ENCODE measurements around the gene CFB. TPM values are rescaled to one million over a fixed set of nuclear protein-coding genes. Genes with fewer than 3 reads are reported as not detected.

The CFB gene
- total and polyA plus RNA-seq, 9 of the 15 experiments (the other 6 are each of a cell fraction or from before 2014, with no cell fraction given): 0.08 to 0.91 (median 0.22) TPM; not detected in 4

DNA sequence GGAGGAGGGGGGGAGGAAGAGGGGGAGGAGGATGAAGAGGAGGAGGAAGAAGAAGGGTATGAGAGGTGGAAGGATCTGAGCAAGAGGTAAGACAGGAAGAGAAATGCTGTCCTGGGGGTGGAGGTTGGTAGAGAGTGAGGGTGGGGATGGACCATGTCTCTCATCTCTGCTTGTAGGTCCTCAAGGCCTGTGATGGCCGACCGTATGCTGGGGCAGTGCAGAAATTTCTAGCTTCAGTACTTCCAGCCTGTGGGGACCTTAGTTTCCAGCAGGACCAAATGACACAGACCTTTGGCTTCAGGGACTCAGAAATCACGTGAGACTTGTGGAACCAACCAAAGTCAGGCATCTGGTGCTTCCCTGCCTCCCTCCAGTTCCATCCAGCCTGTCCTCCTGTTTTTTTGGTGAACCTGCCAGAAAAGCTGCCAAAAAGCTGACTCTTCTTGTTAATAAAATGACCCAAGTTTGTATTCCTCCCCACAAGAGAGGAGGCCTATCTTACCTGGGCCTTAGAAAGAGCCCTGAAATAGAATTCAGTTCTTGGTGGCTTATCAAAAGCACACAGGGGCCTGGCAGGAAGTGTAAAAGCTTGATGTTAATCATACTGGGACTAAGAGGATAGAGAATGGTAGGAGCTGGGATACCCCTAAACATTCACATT, 33.5 kb downstream of the CFB start (continued):
- TF ChIP-seq, protein P1, sequence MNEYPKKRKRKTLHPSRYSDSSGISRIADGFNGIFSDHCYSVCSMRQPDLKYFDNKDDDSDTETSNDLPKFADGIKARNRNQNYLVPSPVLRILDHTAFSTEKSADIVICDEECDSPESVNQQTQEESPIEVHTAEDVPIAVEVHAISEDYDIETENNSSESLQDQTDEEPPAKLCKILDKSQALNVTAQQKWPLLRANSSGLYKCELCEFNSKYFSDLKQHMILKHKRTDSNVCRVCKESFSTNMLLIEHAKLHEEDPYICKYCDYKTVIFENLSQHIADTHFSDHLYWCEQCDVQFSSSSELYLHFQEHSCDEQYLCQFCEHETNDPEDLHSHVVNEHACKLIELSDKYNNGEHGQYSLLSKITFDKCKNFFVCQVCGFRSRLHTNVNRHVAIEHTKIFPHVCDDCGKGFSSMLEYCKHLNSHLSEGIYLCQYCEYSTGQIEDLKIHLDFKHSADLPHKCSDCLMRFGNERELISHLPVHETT (CRISPR knock-in tag; conservative IDR thresholded peaks at IDR 0.05 in 1 of 2, IDR thresholded peaks at IDR 0.05 in 1 of 2): no peak
- no peak for TF ChIP-seq HDAC1 (IDR thresholded peaks at IDR 0.05)
- TF ChIP-seq ZNF57 (CRISPR knock-in tag; IDR thresholded peaks at IDR 0.05): no peak
- peak; percentile 19 for TF ChIP-seq HDAC3 (IDR thresholded peaks at IDR 0.05; ENCODE audit: borderline replicate concordance, partially characterized antibody)
- no peak for TF ChIP-seq CBX2 (IDR thresholded peaks at IDR 0.05; ENCODE audit: insufficient read depth, low read length, poor library complexity, severe bottlenecking)
- no peak for TF ChIP-seq ZNF224 (CRISPR knock-in tag; IDR thresholded peaks at IDR 0.05)
- TF ChIP-seq, protein P2, sequence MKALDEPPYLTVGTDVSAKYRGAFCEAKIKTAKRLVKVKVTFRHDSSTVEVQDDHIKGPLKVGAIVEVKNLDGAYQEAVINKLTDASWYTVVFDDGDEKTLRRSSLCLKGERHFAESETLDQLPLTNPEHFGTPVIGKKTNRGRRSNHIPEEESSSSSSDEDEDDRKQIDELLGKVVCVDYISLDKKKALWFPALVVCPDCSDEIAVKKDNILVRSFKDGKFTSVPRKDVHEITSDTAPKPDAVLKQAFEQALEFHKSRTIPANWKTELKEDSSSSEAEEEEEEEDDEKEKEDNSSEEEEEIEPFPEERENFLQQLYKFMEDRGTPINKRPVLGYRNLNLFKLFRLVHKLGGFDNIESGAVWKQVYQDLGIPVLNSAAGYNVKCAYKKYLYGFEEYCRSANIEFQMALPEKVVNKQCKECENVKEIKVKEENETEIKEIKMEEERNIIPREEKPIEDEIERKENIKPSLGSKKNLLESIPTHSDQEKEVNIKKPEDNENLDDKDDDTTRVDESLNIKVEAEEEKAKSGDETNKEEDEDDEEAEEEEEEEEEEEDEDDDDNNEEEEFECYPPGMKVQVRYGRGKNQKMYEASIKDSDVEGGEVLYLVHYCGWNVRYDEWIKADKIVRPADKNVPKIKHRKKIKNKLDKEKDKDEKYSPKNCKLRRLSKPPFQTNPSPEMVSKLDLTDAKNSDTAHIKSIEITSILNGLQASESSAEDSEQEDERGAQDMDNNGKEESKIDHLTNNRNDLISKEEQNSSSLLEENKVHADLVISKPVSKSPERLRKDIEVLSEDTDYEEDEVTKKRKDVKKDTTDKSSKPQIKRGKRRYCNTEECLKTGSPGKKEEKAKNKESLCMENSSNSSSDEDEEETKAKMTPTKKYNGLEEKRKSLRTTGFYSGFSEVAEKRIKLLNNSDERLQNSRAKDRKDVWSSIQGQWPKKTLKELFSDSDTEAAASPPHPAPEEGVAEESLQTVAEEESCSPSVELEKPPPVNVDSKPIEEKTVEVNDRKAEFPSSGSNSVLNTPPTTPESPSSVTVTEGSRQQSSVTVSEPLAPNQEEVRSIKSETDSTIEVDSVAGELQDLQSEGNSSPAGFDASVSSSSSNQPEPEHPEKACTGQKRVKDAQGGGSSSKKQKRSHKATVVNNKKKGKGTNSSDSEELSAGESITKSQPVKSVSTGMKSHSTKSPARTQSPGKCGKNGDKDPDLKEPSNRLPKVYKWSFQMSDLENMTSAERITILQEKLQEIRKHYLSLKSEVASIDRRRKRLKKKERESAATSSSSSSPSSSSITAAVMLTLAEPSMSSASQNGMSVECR (CRISPR knock-in tag; IDR thresholded peaks at IDR 0.05): no peak
- no peak for TF ChIP-seq HDAC6 (IDR thresholded peaks at IDR 0.05; ENCODE audit: low read depth, low read length)
- no peak for TF ChIP-seq BRF1 (IDR thresholded peaks at IDR 0.05; ENCODE audit: borderline replicate concordance, extremely low read depth, insufficient read length)
- TF ChIP-seq ZNF23 (CRISPR knock-in tag; IDR thresholded peaks at IDR 0.05): no peak
- TF ChIP-seq GABPB2 (CRISPR knock-in tag; conservative IDR thresholded peaks at IDR 0.05): no peak
- no peak for TF ChIP-seq SREBF2 (CRISPR knock-in tag; IDR thresholded peaks at IDR 0.05)
- TF ChIP-seq RBM15 (IDR thresholded peaks at IDR 0.05; ENCODE audit: insufficient read depth, low read length): no peak
- TF ChIP-seq ZFPM2 (CRISPR knock-in tag; IDR thresholded peaks at IDR 0.05): no peak
- TF ChIP-seq MCM7 (IDR thresholded peaks at IDR 0.05): no peak
- TF ChIP-seq FOXA3 (CRISPR knock-in tag; conservative IDR thresholded peaks at IDR 0.05 in 1 of 2, IDR thresholded peaks at IDR 0.05 in 1 of 2): no peak
- TF ChIP-seq, protein P3, sequence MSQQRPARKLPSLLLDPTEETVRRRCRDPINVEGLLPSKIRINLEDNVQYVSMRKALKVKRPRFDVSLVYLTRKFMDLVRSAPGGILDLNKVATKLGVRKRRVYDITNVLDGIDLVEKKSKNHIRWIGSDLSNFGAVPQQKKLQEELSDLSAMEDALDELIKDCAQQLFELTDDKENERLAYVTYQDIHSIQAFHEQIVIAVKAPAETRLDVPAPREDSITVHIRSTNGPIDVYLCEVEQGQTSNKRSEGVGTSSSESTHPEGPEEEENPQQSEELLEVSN (IDR thresholded peaks at IDR 0.05; ENCODE audit: borderline replicate concordance in 1 of 2, extremely low read depth in 1 of 2, insufficient read depth in 1 of 2, insufficient read length in 1 of 2, low read depth in 1 of 2, low read length in 1 of 2, poor library complexity in 1 of 2, severe bottlenecking in 1 of 2): peak; percentile 34 to 44
- no peak for TF ChIP-seq SP2 (IDR thresholded peaks at IDR 0.05; ENCODE audit: extremely low read depth, low read depth, low read length, poor library complexity, severe bottlenecking)
- TF ChIP-seq SOX6 (IDR thresholded peaks at IDR 0.05): no peak
- TF ChIP-seq TOE1 (IDR thresholded peaks at IDR 0.05; ENCODE audit: borderline replicate concordance): peak; percentile 71
- no peak for TF ChIP-seq TOE1 (CRISPR knock-in tag; IDR thresholded peaks at IDR 0.05; ENCODE audit: borderline replicate concordance, low read depth)
